Mucosa of descending colon (tissue), 3 donors: ENCODE results near the gene GDAP1L1. TPM values are rescaled to one million over a fixed set of nuclear protein-coding genes. Genes with fewer than 3 reads are reported as not detected.

Experiments used
- ATAC-seq: fragments of 200-7000 bp; cut with Tn5 transposase; one replicate; pipeline ENCODE4 v1.9.1; 2020; ENCODE audit warnings: mild to moderate bottlenecking, moderate library complexity
- DNase-seq, 3 donors: peaks; one replicate each; pipeline ENCODE4 v3.0.0-alpha.2; 2020
- H3K36me3 ChIP-seq: fragments of 200-600 bp; one replicate; pipeline ENCODE4 v1.8.0; 2021; ENCODE audit warnings: low read depth, mild to moderate bottlenecking
- H3K4me1 ChIP-seq: fragments of 200-600 bp; one replicate; pipeline ENCODE4 v1.8.0; 2021; ENCODE audit warnings: low read depth, mild to moderate bottlenecking
- H3K4me3 ChIP-seq: fragments of 200-600 bp; one replicate; pipeline ENCODE4 v1.8.0; 2021; ENCODE audit warnings: mild to moderate bottlenecking
- H3K9me3 ChIP-seq: fragments of 200-600 bp; one replicate; pipeline ENCODE4 v1.8.0; 2021; ENCODE audit warnings: mild to moderate bottlenecking
- CTCF ChIP-seq: fragments of 200-600 bp; IDR thresholded peaks from one replicate; pipeline ENCODE4 v1.8.0; 2022; ENCODE audit warnings: antibody characterized with exemption, mild to moderate bottlenecking
- intact Hi-C, 2 donors: fragments of 100-400 bp; cut with DNase I in 1 of 2; cut with micrococcal nuclease in 1 of 2; formaldehyde crosslinking; loops; one replicate each; pipeline versions ENCODE4 v1.11.0 to v1.11.1; 2022; cut with DNase I, micrococcal nuclease
- total RNA-seq, 3 donors: library from RNA; stranded (reverse); fragmentation: NEBNext Ultra II Directional in 2 of 3; extraction: Animal tissue kit (Norgen Biotek cat#: 25700) in 2 of 3; gene quantifications; one replicate each; pipeline versions ENCODE4 v1.2.1 to v1.2.4, GENCODE V29; 2021 to 2023
- donor health status: DM: no; HTN: no; CAD: no; lungs with moderate emphysema.
- donor health status: DM: no; HTN: no; CAD: no.
- donor health status: DM: no; HTN: yes; CAD: no.

Gene GDAP1L1
- total RNA-seq, 3 donors from 2014 or later = 0.25 TPM; not detected in 2

- TF ChIP-seq CTCF = no peak
Measured at GRCh38 chr20:44208770-44209169, 38.3 kb upstream of the GDAP1L1 start.

DNA sequence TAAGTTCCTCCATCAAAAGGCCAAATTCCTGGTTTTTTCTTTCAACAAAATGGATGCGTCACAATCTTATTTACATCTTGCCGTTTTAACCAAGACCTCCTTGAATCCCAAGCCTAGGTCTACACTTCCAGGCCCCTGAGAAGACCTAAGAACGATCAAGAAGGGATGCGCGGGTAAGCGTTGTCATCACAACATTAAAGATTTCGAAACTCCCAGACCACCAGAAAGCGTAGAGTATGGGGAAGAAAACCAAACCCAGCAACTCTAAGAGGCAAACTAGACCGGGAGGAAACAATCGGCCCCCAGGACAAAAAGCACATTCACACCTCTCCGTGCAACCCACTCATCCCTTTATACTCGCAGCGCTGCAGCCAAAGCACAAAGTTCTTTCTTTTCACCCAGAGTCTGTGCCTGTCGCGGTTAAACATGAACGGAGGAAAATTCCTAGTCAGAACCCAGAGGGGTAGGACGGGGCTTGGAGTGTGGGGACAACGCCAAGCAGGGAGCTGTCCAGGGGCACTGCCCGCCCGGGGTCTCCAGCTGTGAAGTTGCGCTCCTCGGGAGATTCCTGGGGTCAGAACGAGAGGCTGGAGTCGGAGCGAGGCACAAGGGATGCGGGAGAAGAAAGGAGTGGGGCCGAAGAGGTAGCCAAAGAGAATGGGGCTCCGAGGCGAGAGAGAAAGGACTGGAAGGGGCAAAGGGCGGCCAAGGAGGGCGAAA is 37.3 kb upstream of the GDAP1L1 start:
- peak; percentile 2 for ATAC-seq
- intact Hi-C loops = loop anchor here in 1 of 2 donors (10.0 kb wide), 1 partner anchor 265 kb away; the partner anchor contains the start of gene TTPAL
- no peak for TF ChIP-seq CTCF
- Histone ChIP-seq H3K4me1 (peaks cover 40% of the 10 kb centered on the region), H3K36me3 (no peaks in the 10 kb centered on the region), H3K4me3 (peak overlapping the region; percentile 82), H3K9me3 (no peaks in the 10 kb centered on the region)
- DNase-seq = peak in 1 of 3 donors; percentile 57

More at GRCh38 chr20:44208770-44209169, 38.3 kb upstream of the GDAP1L1 start:
- Histone ChIP-seq H3K9me3 (no peaks in the 10 kb centered on the region), H3K4me3 (no peak overlapping the region), H3K4me1 (peaks cover 46% of the 10 kb centered on the region), H3K36me3 (no peaks in the 10 kb centered on the region)
- DNase-seq (no peak), ATAC-seq (no peak)
- intact Hi-C loops = no loop called here

- TF ChIP-seq CTCF = no peak
- intact Hi-C loops = loop anchor here in 1 of 2 donors (10.0 kb wide), 1 partner anchor 264 kb away; the partner anchor contains the start of gene TTPAL
- Histone ChIP-seq H3K9me3 (no peaks in the 10 kb centered on the region), H3K4me1 (peaks cover 40% of the 10 kb centered on the region), H3K4me3 (peak within 1 kb of the TSS; percentile 82), H3K36me3 (no peaks in the 10 kb centered on the region)
- DNase-seq = peak; percentile 99
- peak; percentile 94 for ATAC-seq
Measured at GRCh38 chr20:44210406-44211176, 36.5 kb upstream of the GDAP1L1 start, which contains the start of gene OSER1. TSS of gene OSER1 (minus strand) at chr20:44210771. CDS start at chr20:44206957, 3,814 bp downstream.

DNA sequence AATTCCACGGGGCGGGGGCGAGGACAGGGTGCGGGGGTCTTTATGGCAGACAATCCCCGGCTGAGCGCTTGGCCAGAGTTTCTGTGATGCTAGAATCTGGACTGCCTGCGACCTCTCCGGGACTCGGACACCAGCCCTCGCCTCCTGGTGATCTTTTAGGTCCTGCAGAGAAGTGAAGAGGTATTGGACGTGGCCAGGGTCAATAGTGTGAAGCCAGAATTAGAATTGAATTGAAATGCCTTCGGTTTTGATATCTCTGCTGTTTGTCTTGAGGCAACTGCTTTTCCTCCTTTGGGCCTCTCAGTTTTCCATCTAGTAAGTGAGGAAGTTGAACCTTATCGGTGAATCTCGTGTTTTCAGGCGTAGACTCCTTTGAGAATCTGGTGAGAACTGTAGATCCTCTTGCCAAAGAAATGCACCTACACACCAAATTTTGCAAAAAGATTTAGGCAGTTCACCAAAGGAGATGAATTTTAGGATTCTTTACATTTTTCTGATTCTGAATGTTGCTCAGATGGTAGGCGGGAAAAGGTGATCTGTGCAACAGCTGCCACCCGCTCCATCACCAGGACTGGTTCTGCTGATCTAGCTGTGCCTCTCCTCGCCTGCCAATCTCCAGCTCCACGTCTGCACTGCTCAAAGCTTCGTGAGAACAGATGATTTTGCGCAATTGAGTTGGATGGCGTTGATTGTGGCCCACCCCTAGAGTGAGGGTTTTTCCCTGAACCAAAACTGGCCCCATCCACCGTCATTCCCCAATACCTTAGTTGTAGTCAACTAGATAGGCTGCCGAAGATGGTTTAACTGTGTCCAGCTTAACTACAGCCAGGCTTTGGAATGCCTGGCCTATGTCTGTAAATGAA is 35.7 kb upstream of the GDAP1L1 start:
- intact Hi-C loops = loop anchor here in 1 of 2 donors (10.0 kb wide), 1 partner anchor 263 kb away; the partner anchor contains the start of gene TTPAL
- H3K4me1 ChIP-seq = peaks cover 40% of the 10 kb centered on the region
- H3K36me3 ChIP-seq = no peaks in the 10 kb centered on the region
- peak overlapping the region; percentile 82 for H3K4me3 ChIP-seq
- H3K9me3 ChIP-seq = no peaks in the 10 kb centered on the region
- ATAC-seq (peak; percentile 0), DNase-seq (peak in 1 of 3 donors; percentile 49)
- no peak for TF ChIP-seq CTCF

GRCh38 chr20:44212792-44213191 is 34.3 kb upstream of the GDAP1L1 start:
- Histone ChIP-seq H3K4me3 (no peak overlapping the region), H3K4me1 (peaks cover 42% of the 10 kb centered on the region), H3K9me3 (no peaks in the 10 kb centered on the region), H3K36me3 (no peaks in the 10 kb centered on the region)
- intact Hi-C loops = loop anchor here in 1 of 2 donors (10.0 kb wide), 1 partner anchor 262 kb away; the partner anchor contains the start of gene TTPAL
- DNase-seq (no peak), ATAC-seq (no peak)
- no peak for TF ChIP-seq CTCF
